ENCODE results near the gene DUSP22. TPM values are rescaled to one million over a fixed set of nuclear protein-coding genes. Genes with fewer than 3 reads are reported as not detected.

DUSP22 gene
- total RNA-seq, 1 experiment from 2014 or later, result 19.2 TPM

DNA sequence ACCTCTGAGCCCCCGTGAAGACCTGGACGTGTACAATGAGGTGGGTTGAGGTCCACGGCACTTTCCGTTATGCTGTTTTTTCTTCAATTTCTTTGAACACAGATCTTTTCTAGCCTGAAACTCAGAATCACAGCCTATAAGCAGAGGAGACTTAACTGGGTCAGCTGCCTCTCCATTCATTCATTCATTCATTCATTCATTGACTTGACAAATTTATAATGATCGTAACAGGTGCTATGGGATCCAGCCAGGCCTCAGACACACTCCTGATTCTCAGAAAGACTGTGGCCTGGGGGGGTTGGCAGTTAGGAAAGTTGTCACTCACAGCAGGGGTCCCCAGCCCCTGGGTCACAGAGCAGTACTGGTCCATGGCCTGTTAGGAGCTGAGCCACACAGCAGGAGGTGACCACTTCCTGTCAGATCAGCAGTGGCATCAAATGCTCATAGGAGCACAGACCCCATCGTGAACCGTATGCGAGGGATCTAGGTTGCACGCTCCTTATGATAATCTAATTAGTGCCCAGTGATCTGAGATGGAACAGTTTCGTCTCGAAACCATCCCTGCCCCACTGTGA lies 60.7 kb downstream of the DUSP22 start:
- no TSS peak for BruUV-seq (replicated peaks)
- no peaks in the 10 kb centered on the region for H3K9me2 ChIP-seq (ENCODE audit: insufficient read depth)
- no peaks in the 10 kb centered on the region for H4K20me1 ChIP-seq (ENCODE audit: insufficient read depth)
- H2AFZ ChIP-seq (ENCODE audit: low read depth, low read length, poor library complexity, severe bottlenecking), result no peak overlapping the region
- no peaks in the 10 kb centered on the region for H3K4me1 ChIP-seq (ENCODE audit: control insufficient read depth in 1 of 2, insufficient read depth in 2 of 2, low read length in 2 of 2)
- intact Hi-C loops (cut with micrococcal nuclease), result no loop called here
- no peaks in the 10 kb centered on the region for H3K79me2 ChIP-seq (ENCODE audit: insufficient read depth, low read length)
- POLR2A ChIA-PET, result interaction anchor here (0.5 kb wide), 1 partner anchor 12 kb away, joined by 4 read pairs; no protein-coding TSS in a partner anchor
- DNase-seq (ENCODE audit: low read depth, low spot score) (no peak), ATAC-seq (no peak)
- H3K4me3 ChIP-seq (replicated peaks in 1 of 2; ENCODE audit: low read depth in 1 of 2, low read length in 2 of 2), result no peak overlapping the region
- no peak overlapping the region for H3K27ac ChIP-seq (ENCODE audit: low read depth, low read length)
- RAD21 ChIA-PET (ENCODE audit: low non-redundant PET in 1 of 2, low total read pairs in 2 of 2, uncharacterized antibody in 2 of 2, unreplicated experiment in 2 of 2), result no interaction called here
- TF ChIP-seq SRF (IDR thresholded peaks at IDR 0.05; ENCODE audit: low read depth) (no peak), EGR1 (IDR thresholded peaks at IDR 0.05; ENCODE audit: low read depth) (no peak), ELF1 (IDR thresholded peaks at IDR 0.05; ENCODE audit: borderline replicate concordance, low read depth) (no peak), POLR2AphosphoS5 (IDR thresholded peaks at IDR 0.05; ENCODE audit: low read depth, low read length) (no peak), ZNF274 (IDR thresholded peaks at IDR 0.05; ENCODE audit: low read depth, low read length) (no peak)
- H3K36me3 ChIP-seq (ENCODE audit: control insufficient read depth in 1 of 2, insufficient read depth in 2 of 2, low read length in 2 of 2), result no peaks in the 10 kb centered on the region
- CTCF ChIA-PET, result no interaction called here
- H3K27me3 ChIP-seq (ENCODE audit: insufficient read depth, low read length), result no peaks in the 10 kb centered on the region
- no peak overlapping the region for H3K4me2 ChIP-seq (ENCODE audit: low read length)
- H3K9ac ChIP-seq (ENCODE audit: low read length), result no peak overlapping the region
- peaks cover 0 to 17% of the 10 kb centered on the region in 2 experiments; a peak in 2 of 4 replicates for H3K9me3 ChIP-seq (ENCODE audit: control insufficient read depth in 1 of 2, insufficient read depth in 1 of 2, low read depth in 1 of 2, low read length in 2 of 2)

- no peak overlapping the region for H3K27ac ChIP-seq (ENCODE audit: low read depth, low read length)
- POLR2A ChIA-PET, result interaction anchor here (0.5 kb wide), 1 partner anchor 11 kb away, joined by 4 read pairs; no protein-coding TSS in a partner anchor
- TF ChIP-seq POLR2AphosphoS5 (IDR thresholded peaks at IDR 0.05; ENCODE audit: low read depth, low read length) (no peak), POLR2A (IDR thresholded peaks at IDR 0.05; ENCODE audit: borderline replicate concordance, extremely low read depth, insufficient read depth, insufficient read length) (no peak), ATF3 (IDR thresholded peaks at IDR 0.05) (no peak), RAD21 (IDR thresholded peaks at IDR 0.05; ENCODE audit: low read depth) (no peak), EZH2 (IDR thresholded peaks at IDR 0.05) (no peak), CEBPB (IDR thresholded peaks at IDR 0.05; ENCODE audit: low read depth) (no peak), SIN3A (IDR thresholded peaks at IDR 0.05; ENCODE audit: low read depth) (no peak), EZH2phosphoT487 (IDR thresholded peaks at IDR 0.05; ENCODE audit: borderline replicate concordance) (no peak), REST (IDR thresholded peaks at IDR 0.05; ENCODE audit: low read depth) (no peak)
Observed at GRCh38 chr6:353642-354614, 61.6 kb downstream of the DUSP22 start.

More at GRCh38 chr6:353642-354614, 61.6 kb downstream of the DUSP22 start:
- Histone ChIP-seq H2AFZ (ENCODE audit: low read depth, low read length, poor library complexity, severe bottlenecking) (no peak overlapping the region), H3K36me3 (ENCODE audit: control insufficient read depth in 1 of 2, insufficient read depth in 2 of 2, low read length in 2 of 2) (no peaks in the 10 kb centered on the region), H3K79me2 (ENCODE audit: insufficient read depth, low read length) (no peaks in the 10 kb centered on the region), H4K20me1 (ENCODE audit: insufficient read depth) (no peaks in the 10 kb centered on the region), H3K9ac (ENCODE audit: low read length) (no peak overlapping the region), H3K4me3 (replicated peaks in 1 of 2; ENCODE audit: low read depth in 1 of 2, low read length in 2 of 2) (no peak overlapping the region), H3K9me2 (ENCODE audit: insufficient read depth) (no peaks in the 10 kb centered on the region), H3K9me3 (ENCODE audit: control insufficient read depth in 1 of 2, insufficient read depth in 1 of 2, low read depth in 1 of 2, low read length in 2 of 2) (peaks cover 0 to 13% of the 10 kb centered on the region in 2 experiments; a peak in 2 of 4 replicates), H3K4me1 (ENCODE audit: control insufficient read depth in 1 of 2, insufficient read depth in 2 of 2, low read length in 2 of 2) (no peaks in the 10 kb centered on the region), H3K4me2 (ENCODE audit: low read length) (no peak overlapping the region), H3K27me3 (ENCODE audit: insufficient read depth, low read length) (no peaks in the 10 kb centered on the region)
- intact Hi-C loops (cut with micrococcal nuclease), result no loop called here
- ChIA-PET CTCF (no interaction called here), RAD21 (ENCODE audit: low non-redundant PET in 1 of 2, low total read pairs in 2 of 2, uncharacterized antibody in 2 of 2, unreplicated experiment in 2 of 2) (no interaction called here)
- ATAC-seq, result no peak
- no TSS peak for BruUV-seq (replicated peaks)
- no peak for DNase-seq (ENCODE audit: low read depth, low spot score)
